ENCODE results near the gene C9orf152.
"Not testable (repeated sequence)": the region's sequence is repeated elsewhere in the genome, so short reads cannot be mapped to it uniquely, and the experiment has no call there.

DNA sequence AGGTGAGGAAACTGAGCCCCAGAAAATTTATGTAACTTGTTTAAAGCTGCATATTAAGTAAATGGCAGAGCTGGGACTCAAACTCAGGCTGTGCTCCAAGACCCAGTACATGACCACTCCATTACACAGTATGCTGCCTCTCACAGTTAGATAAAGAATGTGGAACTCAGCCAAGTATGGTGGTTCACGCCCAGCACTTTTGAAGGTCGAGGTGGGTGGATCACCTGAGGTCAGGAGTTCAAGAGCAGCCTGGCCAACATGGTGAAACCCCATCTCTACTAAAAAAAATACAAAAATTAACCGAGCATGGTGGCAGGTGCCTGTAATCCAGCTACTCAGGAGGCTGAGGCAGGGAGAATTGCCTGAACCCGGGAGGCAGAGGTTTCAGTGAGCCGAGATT lies 2.3 kb downstream of the C9orf152 start:
- TF ChIP-seq, protein P1, sequence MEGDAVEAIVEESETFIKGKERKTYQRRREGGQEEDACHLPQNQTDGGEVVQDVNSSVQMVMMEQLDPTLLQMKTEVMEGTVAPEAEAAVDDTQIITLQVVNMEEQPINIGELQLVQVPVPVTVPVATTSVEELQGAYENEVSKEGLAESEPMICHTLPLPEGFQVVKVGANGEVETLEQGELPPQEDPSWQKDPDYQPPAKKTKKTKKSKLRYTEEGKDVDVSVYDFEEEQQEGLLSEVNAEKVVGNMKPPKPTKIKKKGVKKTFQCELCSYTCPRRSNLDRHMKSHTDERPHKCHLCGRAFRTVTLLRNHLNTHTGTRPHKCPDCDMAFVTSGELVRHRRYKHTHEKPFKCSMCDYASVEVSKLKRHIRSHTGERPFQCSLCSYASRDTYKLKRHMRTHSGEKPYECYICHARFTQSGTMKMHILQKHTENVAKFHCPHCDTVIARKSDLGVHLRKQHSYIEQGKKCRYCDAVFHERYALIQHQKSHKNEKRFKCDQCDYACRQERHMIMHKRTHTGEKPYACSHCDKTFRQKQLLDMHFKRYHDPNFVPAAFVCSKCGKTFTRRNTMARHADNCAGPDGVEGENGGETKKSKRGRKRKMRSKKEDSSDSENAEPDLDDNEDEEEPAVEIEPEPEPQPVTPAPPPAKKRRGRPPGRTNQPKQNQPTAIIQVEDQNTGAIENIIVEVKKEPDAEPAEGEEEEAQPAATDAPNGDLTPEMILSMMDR (IDR thresholded peaks at IDR 0.05; ENCODE audit: low read length) = not testable (repeated sequence)
- not testable (repeated sequence) for TF ChIP-seq EZH2 (IDR thresholded peaks at IDR 0.05; ENCODE audit: borderline replicate concordance, low read length)

All from OCI-LY1 (cell line).